ENCODE measurements around the gene PPTC7. TPM values are rescaled to one million over a fixed set of nuclear protein-coding genes. Genes with fewer than 3 reads are reported as not detected.

The PPTC7 gene
- total and polyA plus RNA-seq, 2 of the 4 experiments (the other 2 are of a cell fraction), result 4.1 to 6.8 TPM

- H2BK5ac ChIP-seq (ENCODE audit: low read depth, low read length, poor library complexity, severe bottlenecking), result no peak overlapping the region
- intact Hi-C loops (cut with micrococcal nuclease), result no loop called here
- in situ Hi-C loops (cut with MboI; ENCODE audit: low sequenced_read_pairs), result no loop called here
- no peak overlapping the region for H2BK120ac ChIP-seq (ENCODE audit: low read depth, low read length)
- H2AK5ac ChIP-seq (ENCODE audit: low read depth, low read length), result no peak overlapping the region; the same call in 1 of the 2 replicates
- peaks cover 2% of the 10 kb centered on the region for H3K9me3 ChIP-seq (ENCODE audit: control insufficient read depth, insufficient read depth, low read length)
- ChIA-PET POLR2A (ENCODE audit: unreplicated experiment) (no interaction called here), CTCF (interaction anchor here (0.5 kb wide), 1 partner anchor 95 kb away, joined by 3 read pairs; no protein-coding TSS in a partner anchor)
- H2AFZ ChIP-seq (replicated peaks; ENCODE audit: low read length, poor library complexity), result no peak overlapping the region
- no peak for DNase-seq
- dilution Hi-C loops (cut with HindIII; ENCODE audit: low sequenced_read_pairs, unreplicated experiment), result no loop called here
- no peak overlapping the region for H3K4me2 ChIP-seq (ENCODE audit: low read depth, low read length)
- H4K5ac ChIP-seq (ENCODE audit: low read depth, low read length), result no peak overlapping the region
- no peak overlapping the region for H3K9ac ChIP-seq (ENCODE audit: low read depth, low read length)
- 93% methylated on average over 2 of the region's 8 CpGs; no CpG with 5 or more reads in 1 of the 2 experiments for WGBS, 2 experiments (ENCODE audit: extremely low coverage in 2 of 2, insufficient read length in 1 of 2)
- H3K4me3 ChIP-seq (ENCODE audit: insufficient read depth, low read depth, low read length), result no peak overlapping the region
- no peak for TF ChIP-seq BHLHE40 (IDR thresholded peaks at IDR 0.05; ENCODE audit: low read depth, low read length)
- TF ChIP-seq CHD1 (IDR thresholded peaks at IDR 0.05; ENCODE audit: low read depth, low read length), result no peak
- no peak for TF ChIP-seq SMC3 (IDR thresholded peaks at IDR 0.05; ENCODE audit: low read depth, low read length)
- no peak for TF ChIP-seq ELK1 (IDR thresholded peaks at IDR 0.05; ENCODE audit: borderline replicate concordance, low read depth, low read length)
- TF ChIP-seq NFE2L2 (IDR thresholded peaks at IDR 0.05; ENCODE audit: low read depth, low read length), result no peak
- TF ChIP-seq CTCF (conservative IDR thresholded peaks at IDR 0.05; ENCODE audit: low read depth, low read length), result no peak
- TF ChIP-seq POLR2A (IDR thresholded peaks at IDR 0.05; ENCODE audit: low read depth, low read length), result no peak
- H3K27ac ChIP-seq (ENCODE audit: insufficient read depth, low read length), result no peak overlapping the region
- no peaks in the 10 kb centered on the region for H3K27me3 ChIP-seq (ENCODE audit: control insufficient read depth, insufficient read depth, low read length)
- H4K20me1 ChIP-seq (ENCODE audit: insufficient read depth, low read length), result peaks cover 33% of the 10 kb centered on the region
- H4K91ac ChIP-seq (ENCODE audit: insufficient read depth, low read depth, low read length), result no peak overlapping the region
- no peak overlapping the region for H3K56ac ChIP-seq (ENCODE audit: extremely low read depth, insufficient read depth, low read length)
- H3K79me1 ChIP-seq (ENCODE audit: low read depth in 1 of 2, low read length in 2 of 2), result peaks cover 31 to 66% of the 10 kb centered on the region in 2 experiments
- H3K14ac ChIP-seq (replicated peaks; ENCODE audit: low read depth, low read length), result no peak overlapping the region
- H3K23ac ChIP-seq (ENCODE audit: low read depth, low read length), result no peak overlapping the region
- H2BK20ac ChIP-seq (ENCODE audit: low read depth, low read length), result no peak overlapping the region
- H3K4ac ChIP-seq (ENCODE audit: low read depth, low read length), result no peak overlapping the region; the same call in 1 of the 2 replicates
- H3K18ac ChIP-seq (ENCODE audit: low read depth, low read length), result no peak overlapping the region
- ATAC-seq (ENCODE audit: low read depth), result no peak
- H2AK9ac ChIP-seq (replicated peaks; ENCODE audit: low read depth, low read length, poor library complexity), result no peak overlapping the region
- no TSS peak for BruUV-seq (replicated peaks)
- no peak overlapping the region for H2BK15ac ChIP-seq (ENCODE audit: low read depth, low read length)
- peaks cover 3% of the 10 kb centered on the region; the same call in 1 of the 2 replicates for H3K9me1 ChIP-seq (ENCODE audit: insufficient read depth, low read length)
- no peak overlapping the region for H4K8ac ChIP-seq (ENCODE audit: low read depth in 2 of 2, low read length in 2 of 2)
- no peaks in the 10 kb centered on the region; the same call in none of the 2 replicates for H3K4me1 ChIP-seq (ENCODE audit: control insufficient read depth, insufficient read depth, low read length)
- H3K36me3 ChIP-seq (ENCODE audit: control insufficient read depth, insufficient read depth, low read length), result no peaks in the 10 kb centered on the region
These were observed 16.9 kb downstream of the PPTC7 start for GRCh38 chr12:110565894-110566871.
